VCaP (cell line): Measurements from ENCODE around the gene SRRM4.

Source experiments
- H3K27ac ChIP-seq: fragments of 450-650 bp; 2 replicates; pipeline ENCODE4 v1.5.1; 2017
- CTCF ChIP-seq: fragments of 450-650 bp; conservative IDR thresholded peaks from 2 replicates; pipeline ENCODE4 v1.5.1; 2017; ENCODE audit warnings: mild to moderate bottlenecking, moderate library complexity

Gene SRRM4

DNA sequence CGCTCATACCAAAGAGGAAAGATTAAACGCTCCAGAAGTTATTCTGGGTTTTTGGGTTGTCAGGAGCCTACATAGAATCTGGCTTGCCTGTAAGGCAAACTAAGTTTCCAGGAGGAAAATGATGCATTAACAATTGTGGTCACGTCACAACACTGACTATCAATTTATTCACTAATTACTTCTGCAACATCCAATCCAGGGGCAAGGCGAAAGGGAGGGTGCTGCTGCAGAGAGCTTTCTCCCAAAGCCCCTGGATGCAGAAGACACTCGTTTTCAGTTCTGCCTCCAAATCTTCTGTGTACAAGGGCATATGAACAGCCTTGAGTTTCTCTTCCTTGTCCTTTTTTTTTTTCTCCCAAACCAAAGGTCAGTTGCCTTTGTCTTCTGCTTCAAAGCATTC is 10.5 kb upstream of the SRRM4 start:
- no peak overlapping the region for H3K27ac ChIP-seq
- no peak for TF ChIP-seq CTCF

GRCh38 chr12:118972982-118973381 is 8.4 kb upstream of the SRRM4 start:
- no peak overlapping the region for H3K27ac ChIP-seq
- TF ChIP-seq CTCF = no peak

DNA sequence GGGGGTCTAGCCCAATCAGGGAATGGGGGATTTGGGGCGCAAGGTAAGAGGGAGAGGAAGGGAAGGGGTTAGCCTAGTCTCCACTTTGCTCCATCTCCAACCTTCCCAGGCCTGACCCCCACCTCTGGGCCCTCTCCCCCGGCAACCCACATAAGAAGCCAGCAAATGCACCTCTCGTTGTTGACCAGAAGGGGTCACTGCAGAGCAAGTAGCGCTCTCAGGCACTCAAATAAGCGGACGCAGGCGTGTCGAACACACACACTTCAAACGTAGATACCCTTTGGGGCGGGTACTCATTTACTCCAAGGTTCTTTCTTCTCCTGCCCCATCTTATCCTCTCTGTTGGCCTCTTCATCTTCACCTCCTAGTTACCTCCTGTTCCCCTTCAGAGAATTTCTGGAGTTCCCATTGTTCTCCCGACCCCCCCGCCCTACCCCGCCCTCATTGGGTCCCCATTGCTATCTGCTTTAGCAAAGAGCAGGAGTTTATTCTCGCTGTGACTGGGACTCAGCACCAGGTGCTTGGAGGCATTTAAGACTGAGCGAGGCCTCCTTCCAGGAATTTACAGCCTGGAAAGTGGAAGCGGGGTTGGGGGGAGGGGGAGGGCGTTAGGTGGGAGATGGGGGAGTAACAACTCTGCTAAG is 1.5 kb upstream of the SRRM4 start:
- H3K27ac ChIP-seq = peak overlapping the region; percentile 78
- peak; percentile 96 for TF ChIP-seq CTCF

DNA sequence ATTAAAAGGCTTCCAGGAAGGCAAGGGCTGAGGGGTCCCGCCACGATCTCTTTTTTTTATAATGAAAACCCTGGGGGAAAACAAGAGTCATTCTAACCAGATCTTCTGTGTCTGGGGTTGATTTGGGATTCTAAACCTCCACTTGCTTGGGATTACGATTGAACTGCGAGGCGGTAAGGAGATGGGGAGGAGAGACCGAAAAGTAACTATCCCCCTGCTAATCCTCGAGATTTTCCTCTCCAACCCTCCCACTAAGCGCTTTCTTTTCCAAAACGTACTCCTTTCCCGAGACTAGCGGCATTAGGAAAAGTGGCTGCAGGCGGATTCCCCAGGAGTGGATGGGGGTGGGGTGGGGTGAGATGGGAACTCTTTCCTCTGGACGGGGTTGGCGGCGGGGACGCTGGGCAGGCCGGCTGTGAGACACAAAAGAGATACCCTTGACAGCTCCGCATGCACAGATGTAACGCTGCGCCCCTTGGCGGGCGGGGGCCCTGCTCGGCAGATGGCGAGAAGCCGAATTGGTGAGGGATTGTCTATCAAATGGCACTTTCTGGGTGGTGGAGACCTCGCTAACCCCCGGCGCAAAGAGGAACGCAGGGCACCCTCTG is 830 bp upstream of the SRRM4 start:
- TF ChIP-seq CTCF = no peak
- peak overlapping the region; percentile 78 for H3K27ac ChIP-seq

DNA sequence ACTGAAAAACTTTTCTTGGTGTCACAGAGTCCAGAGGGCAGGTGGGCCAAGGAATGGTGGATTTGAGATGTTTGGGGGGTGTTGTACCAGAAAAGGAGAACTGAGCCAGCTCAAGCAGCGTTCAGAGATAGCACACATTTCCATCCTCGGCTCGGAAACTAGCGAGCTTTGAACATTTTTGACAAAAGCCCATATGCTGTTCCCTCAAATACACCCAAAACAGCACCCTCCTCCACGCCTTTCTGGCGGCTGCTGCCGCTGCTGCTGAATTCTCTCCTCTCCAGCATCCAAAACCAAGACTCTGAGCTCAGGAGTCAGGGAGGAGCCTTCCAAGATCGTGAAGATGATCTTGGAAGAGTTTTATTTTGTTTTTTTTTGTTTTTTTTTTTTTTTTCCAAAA is 961 bp downstream of the SRRM4 start:
- TF ChIP-seq CTCF = no peak

DNA sequence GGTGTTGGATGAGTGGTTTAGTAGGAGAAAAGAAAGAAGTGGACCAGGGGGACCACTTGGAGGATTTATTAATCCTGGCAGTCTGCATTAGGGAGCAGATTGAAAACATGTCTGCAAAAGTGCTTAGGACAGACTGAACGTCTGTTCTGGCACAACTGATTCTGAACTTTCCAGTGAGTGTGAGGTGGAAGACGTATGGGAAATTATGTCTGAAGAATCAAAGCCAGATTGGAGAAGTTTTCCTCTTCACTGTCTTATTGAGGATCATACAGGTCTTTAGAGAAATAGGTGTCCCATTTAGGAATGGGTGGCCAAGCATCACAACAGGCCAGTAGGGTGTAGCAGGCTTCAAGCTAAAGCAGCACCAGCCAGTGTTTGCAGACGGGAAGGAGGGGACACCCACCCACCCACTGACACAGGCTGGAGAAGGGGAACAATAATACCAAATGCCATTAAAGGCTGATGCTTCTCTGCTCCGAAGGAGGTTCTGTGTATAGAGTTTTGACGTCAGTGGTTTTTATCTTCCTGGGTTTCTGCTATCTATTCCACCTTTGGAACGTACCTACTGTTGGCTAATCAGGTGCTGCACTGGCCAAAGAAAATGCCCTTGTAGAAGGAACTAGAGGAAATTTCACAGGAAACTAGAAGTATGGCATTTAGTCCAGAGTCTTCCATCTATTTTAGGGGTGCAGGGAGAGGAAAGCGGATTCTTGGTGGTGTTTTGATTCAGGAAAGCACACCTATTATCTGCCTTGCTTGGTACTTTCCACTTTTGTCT is 1.8 kb downstream of the SRRM4 start:
- H3K27ac ChIP-seq = no peak overlapping the region; the same call in 1 of the 2 replicates
- TF ChIP-seq CTCF = 0 out of 2 replicates have a peak, but pooled peaks have one; percentile 21

More for the DNA sequence above, 961 bp downstream of the SRRM4 start:
- peak overlapping the region; percentile 78 for H3K27ac ChIP-seq

DNA sequence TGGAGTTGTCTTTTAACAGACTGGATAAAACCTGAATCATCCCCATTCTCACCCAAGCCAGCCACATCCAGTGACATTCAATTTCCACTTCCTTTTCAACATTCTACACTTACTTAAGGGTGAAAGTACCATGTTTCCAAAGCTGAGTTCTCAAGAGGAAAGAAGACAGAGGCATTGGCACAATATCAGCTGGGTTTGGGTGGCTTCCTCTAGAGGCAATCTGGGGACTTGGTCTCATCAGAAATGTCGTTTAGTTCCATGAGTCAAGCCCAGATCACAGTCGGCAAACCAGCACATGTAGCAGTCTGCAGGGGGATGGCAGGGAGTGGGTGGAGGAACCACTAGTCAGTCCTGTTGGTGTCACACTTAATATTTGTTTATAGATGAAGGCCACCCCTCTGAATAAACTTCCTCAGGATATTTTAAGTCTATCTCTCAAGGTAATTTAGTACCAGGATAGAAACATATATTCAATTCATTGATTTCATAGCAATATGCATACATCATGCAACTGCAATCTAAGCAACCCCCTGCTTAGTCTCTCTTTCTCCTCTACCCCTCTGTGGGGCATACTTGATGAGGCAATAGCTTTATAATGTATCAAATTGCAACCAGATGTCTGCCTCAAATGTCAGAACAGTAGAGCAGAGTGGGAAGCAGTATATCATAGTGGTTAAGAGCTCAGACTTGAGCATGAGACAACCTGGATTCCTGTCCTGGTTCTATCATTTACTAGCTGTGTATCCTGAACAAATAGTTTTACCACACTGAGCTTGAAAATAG is 3.0 kb downstream of the SRRM4 start:
- H3K27ac ChIP-seq = no peak overlapping the region
- no peak for TF ChIP-seq CTCF
